Nephron progenitor cell (in vitro differentiated cells): Measurements from ENCODE around the gene ZNF664.

Experiments
- DNase-seq: peaks from one replicate; pipeline ENCODE4 v3.0.0; 2021
- H3K27ac Mint-ChIP-seq: 2 replicates; pipeline ENCODE4 v1.8.0; 2021; ENCODE audit warnings: mild to moderate bottlenecking, moderate library complexity, mixed read lengths
- H3K27me3 Mint-ChIP-seq: 2 replicates; pipeline ENCODE4 v1.8.0; 2021; ENCODE audit warnings: mild to moderate bottlenecking, low read depth, mixed read lengths; ENCODE audit not compliant: poor library complexity
- H3K36me3 Mint-ChIP-seq: 2 replicates; pipeline ENCODE4 v1.8.0; 2021; ENCODE audit warnings: low read depth, mixed read lengths
- H3K4me1 Mint-ChIP-seq: 2 replicates; pipeline ENCODE4 v1.8.0; 2021; ENCODE audit warnings: mixed read lengths
- H3K4me3 Mint-ChIP-seq: 2 replicates; pipeline ENCODE4 v1.8.0; 2021; ENCODE audit warnings: mild to moderate bottlenecking, moderate library complexity, mixed read lengths
- H3K9me3 Mint-ChIP-seq: 2 replicates; pipeline ENCODE4 v1.8.0; 2021; ENCODE audit warnings: mild to moderate bottlenecking, moderate library complexity, mixed read lengths
- TF ChIP-seq, protein P1 (sequence below): fragments of 200-600 bp; sonication (generic); IDR thresholded peaks from 2 replicates; pipeline ENCODE4 v1.5.0; 2021; ENCODE audit warnings: antibody characterized with exemption

Gene ZNF664

DNA sequence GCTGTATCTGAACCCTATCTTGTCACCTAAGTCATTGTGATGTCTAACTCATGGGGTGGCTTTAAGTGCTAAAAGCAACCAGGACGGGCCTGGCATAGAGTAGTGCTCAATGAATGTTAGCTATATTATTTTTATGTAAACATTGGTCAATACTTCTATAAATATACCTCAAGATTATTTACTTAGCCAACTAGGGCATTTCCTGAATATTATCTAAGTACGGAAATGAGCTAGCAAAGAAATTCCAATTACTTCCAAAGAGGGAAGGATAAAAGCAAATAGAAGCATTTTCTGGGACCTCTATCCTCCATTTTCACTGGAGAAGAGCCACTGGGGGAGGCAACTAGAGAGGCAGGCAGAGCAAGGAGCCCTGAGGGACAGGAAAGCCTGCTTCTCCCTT, 21.0 kb upstream of the ZNF664 start:
- Mint-ChIP-seq H3K27ac (no peak overlapping the region), H3K9me3 (peaks cover 12% of the 10 kb centered on the region), H3K36me3 (peaks cover 27% of the 10 kb centered on the region), H3K27me3 (peaks cover 8% of the 10 kb centered on the region), H3K4me3 (no peak overlapping the region), H3K4me1 (peaks cover 51% of the 10 kb centered on the region)
- no peak for DNase-seq
- TF ChIP-seq, protein P1, sequence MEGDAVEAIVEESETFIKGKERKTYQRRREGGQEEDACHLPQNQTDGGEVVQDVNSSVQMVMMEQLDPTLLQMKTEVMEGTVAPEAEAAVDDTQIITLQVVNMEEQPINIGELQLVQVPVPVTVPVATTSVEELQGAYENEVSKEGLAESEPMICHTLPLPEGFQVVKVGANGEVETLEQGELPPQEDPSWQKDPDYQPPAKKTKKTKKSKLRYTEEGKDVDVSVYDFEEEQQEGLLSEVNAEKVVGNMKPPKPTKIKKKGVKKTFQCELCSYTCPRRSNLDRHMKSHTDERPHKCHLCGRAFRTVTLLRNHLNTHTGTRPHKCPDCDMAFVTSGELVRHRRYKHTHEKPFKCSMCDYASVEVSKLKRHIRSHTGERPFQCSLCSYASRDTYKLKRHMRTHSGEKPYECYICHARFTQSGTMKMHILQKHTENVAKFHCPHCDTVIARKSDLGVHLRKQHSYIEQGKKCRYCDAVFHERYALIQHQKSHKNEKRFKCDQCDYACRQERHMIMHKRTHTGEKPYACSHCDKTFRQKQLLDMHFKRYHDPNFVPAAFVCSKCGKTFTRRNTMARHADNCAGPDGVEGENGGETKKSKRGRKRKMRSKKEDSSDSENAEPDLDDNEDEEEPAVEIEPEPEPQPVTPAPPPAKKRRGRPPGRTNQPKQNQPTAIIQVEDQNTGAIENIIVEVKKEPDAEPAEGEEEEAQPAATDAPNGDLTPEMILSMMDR = no peak

DNA sequence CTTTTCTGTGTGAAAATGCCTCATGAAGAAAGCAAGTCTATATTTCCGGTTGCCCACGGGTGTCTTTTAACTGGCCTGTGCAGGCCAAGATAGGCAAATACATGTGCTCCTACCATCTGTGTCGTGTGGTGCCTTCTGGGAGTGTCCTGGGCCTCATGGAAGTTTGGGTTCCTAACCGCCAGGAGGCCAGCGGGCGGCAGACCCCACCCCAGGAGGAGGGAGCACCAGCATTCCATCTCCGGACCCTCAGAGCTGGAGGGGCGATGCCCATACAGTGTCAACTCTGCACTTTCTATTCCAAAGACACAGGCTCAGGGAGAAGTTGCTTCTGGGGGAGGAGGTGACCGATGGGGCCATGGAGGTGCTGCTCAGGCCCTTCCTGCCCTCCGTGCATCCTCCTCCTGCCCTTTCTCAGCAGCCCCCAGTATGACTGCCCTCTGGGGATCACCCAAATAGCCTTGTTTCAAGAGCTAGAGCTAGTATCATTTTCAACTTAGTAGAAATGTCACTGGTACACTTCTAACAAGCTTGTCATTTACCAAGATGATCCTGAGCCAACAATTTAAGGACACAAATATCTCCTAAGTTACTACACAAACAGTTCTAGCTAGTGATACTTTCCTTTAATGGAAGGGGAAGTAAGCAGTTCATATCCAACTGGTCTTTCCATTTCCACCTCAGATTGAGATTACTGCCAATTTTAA, 18.2 kb upstream of the ZNF664 start:
- Mint-ChIP-seq H3K27me3 (peaks cover 6% of the 10 kb centered on the region), H3K36me3 (peaks cover 4% of the 10 kb centered on the region), H3K27ac (no peak overlapping the region), H3K4me3 (no peak overlapping the region), H3K9me3 (peaks cover 4% of the 10 kb centered on the region), H3K4me1 (peaks cover 41% of the 10 kb centered on the region)
- no peak for DNase-seq
- TF ChIP-seq, protein P1 = no peak

DNA sequence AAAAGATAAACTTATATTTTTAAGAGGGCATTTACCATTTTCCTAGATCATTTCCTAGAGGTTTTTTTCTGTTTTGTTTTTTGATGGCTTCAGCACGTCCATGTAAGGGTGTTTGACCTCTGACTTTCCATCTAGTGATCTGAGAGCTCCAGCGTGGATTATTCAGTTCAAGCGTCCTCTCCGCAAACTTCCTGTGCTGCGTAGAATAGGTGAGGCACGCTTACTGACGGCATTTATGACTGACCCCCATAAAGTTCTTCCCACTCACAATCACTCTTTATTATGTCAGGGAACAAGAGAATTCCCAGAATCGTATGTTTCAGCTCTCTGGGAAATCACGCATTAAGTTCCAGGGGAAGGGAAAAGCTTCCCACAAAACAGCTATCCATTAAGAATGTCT, 16.8 kb upstream of the ZNF664 start:
- no peaks in the 10 kb centered on the region for H3K9me3 Mint-ChIP-seq
- peak overlapping the region; percentile 0 for H3K4me3 Mint-ChIP-seq
- peaks cover 6% of the 10 kb centered on the region for H3K27me3 Mint-ChIP-seq
- no peak for DNase-seq
- peaks cover 29% of the 10 kb centered on the region for H3K4me1 Mint-ChIP-seq
- TF ChIP-seq, protein P1 = no peak
- no peaks in the 10 kb centered on the region for H3K36me3 Mint-ChIP-seq
- peak overlapping the region; percentile 32 for H3K27ac Mint-ChIP-seq

DNA sequence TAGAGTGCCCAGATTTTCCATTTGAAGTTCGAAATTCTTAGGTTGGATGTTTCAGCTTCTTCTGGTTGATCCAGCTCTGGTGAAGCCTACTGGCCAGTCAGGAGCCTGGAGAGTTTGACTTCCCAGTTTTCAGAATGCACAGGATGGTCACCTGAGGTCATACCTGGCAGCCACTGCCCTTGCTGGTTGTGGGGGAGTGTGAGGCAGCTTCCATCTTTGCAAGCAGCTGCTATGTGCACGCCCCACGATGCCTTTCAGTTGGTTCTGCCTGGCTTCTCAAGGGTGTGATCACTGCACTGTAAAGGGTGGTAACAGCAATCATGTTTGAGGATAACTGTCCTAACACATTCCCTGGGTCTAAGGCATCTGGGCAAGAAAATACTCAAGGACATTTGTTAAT, 15.8 kb upstream of the ZNF664 start:
- Mint-ChIP-seq H3K4me3 (no peak overlapping the region), H3K27ac (no peak overlapping the region), H3K36me3 (no peaks in the 10 kb centered on the region), H3K27me3 (peaks cover 6% of the 10 kb centered on the region), H3K4me1 (peaks cover 33% of the 10 kb centered on the region), H3K9me3 (no peaks in the 10 kb centered on the region)
- DNase-seq = no peak
- TF ChIP-seq, protein P1 = no peak

DNA sequence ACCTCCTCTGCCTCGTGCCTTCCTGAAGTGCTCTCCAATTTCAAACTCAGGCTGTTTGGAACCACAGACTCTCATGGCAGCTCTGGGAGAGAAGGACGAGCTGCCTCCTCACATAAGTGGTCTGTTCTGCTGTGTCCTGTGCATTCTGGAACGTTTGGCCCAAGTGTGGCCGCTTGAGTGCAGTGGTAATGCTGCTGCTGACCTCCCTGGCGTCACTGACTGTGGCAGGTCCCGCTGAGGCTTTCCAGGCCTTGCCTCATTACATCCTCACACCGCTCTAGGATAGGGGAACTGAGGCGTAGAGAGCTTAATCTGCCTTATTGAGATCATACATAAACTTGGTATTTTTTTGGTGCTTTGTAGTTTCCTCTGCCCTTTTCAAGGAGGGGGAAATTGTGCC, 14.6 kb upstream of the ZNF664 start:
- H3K4me3 Mint-ChIP-seq = no peak overlapping the region
- no peak for DNase-seq
- peaks cover 8% of the 10 kb centered on the region for H3K27me3 Mint-ChIP-seq
- no peaks in the 10 kb centered on the region for H3K9me3 Mint-ChIP-seq
- TF ChIP-seq, protein P1 = no peak
- H3K4me1 Mint-ChIP-seq = peaks cover 45% of the 10 kb centered on the region
- H3K27ac Mint-ChIP-seq = peak overlapping the region; percentile 91
- no peaks in the 10 kb centered on the region for H3K36me3 Mint-ChIP-seq

DNA sequence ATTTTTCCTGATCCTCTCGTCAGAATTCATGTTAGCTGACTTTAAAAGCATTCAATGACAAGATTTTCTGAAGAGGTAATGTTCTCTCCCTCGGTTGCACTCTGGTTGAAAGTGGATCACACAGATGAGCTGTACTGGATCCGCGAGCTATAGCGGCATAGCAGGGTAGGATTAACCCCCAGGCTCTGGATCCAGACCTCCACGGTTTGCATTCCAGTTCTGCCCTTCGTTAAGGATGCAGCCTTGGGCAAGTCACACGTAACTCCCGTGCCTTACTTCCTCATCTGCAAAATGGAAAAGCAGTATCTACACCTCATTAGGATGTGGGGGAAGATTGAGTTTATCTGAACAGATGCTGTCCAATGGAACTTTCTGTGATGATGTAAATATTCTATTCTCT, 14.1 kb upstream of the ZNF664 start:
- TF ChIP-seq, protein P1 = no peak
- Mint-ChIP-seq H3K27me3 (peaks cover 9% of the 10 kb centered on the region), H3K36me3 (no peaks in the 10 kb centered on the region), H3K27ac (peak overlapping the region; percentile 91), H3K4me1 (peaks cover 48% of the 10 kb centered on the region), H3K9me3 (no peaks in the 10 kb centered on the region), H3K4me3 (no peak overlapping the region)
- no peak for DNase-seq
